Measurements from ENCODE around the gene PIGH.

GRCh38 chr14:67638642-67639041 lies 38.6 kb upstream of the PIGH start:
- TF ChIP-seq, protein P1, sequence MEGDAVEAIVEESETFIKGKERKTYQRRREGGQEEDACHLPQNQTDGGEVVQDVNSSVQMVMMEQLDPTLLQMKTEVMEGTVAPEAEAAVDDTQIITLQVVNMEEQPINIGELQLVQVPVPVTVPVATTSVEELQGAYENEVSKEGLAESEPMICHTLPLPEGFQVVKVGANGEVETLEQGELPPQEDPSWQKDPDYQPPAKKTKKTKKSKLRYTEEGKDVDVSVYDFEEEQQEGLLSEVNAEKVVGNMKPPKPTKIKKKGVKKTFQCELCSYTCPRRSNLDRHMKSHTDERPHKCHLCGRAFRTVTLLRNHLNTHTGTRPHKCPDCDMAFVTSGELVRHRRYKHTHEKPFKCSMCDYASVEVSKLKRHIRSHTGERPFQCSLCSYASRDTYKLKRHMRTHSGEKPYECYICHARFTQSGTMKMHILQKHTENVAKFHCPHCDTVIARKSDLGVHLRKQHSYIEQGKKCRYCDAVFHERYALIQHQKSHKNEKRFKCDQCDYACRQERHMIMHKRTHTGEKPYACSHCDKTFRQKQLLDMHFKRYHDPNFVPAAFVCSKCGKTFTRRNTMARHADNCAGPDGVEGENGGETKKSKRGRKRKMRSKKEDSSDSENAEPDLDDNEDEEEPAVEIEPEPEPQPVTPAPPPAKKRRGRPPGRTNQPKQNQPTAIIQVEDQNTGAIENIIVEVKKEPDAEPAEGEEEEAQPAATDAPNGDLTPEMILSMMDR (conservative IDR thresholded peaks at IDR 0.05; ENCODE audit: low read length), result no peak
- no peak for TF ChIP-seq EZH2phosphoT487 (IDR thresholded peaks at IDR 0.05; ENCODE audit: borderline replicate concordance)
